GM12874 (cell line): ENCODE data around the gene DNAH8.

Experiments used
- TF ChIP-seq, protein P1 (sequence below): IDR thresholded peaks from 2 replicates; pipeline ENCODE4 v1.5.1; 2011; ENCODE audit warnings: low read depth, mild to moderate bottlenecking, control low read depth, low read length, moderate library complexity; ENCODE audit not compliant: insufficient read depth

The DNAH8 gene

DNA sequence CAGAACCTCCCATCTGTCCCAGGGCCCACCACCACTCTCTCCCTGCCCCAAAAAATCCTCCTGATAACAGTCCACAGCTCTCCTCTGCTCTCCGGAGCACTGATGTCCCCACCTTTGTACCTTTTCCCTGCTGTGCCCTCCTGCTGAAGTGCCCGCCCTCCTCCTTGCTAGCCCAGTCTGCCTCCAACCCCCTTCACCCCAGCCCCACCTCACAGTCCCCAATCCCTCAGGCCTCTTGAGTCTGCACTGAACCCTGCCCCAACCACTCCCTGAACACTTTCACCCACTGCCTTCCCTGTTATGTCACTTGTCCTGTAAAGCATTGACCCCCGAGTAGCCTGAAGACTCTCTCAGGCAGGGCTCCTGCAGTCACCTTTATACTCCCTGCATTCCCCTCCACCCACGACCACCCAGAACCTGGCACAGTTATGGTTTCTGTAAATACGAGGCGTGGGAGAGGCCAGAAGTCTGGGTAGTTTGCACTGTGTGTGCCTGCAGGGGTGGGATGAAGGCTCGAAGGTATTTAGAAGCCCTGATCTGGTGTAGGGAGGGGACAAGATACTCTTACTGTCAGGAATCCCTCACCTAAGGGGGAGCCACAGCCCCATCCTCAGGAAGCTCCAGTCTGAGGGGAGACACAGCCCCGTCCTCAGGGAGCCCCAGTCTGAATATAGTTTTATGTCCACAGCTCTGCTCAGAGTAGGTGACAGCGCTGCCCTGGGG is 338.9 kb downstream of the DNAH8 start:
- TF ChIP-seq, protein P1, sequence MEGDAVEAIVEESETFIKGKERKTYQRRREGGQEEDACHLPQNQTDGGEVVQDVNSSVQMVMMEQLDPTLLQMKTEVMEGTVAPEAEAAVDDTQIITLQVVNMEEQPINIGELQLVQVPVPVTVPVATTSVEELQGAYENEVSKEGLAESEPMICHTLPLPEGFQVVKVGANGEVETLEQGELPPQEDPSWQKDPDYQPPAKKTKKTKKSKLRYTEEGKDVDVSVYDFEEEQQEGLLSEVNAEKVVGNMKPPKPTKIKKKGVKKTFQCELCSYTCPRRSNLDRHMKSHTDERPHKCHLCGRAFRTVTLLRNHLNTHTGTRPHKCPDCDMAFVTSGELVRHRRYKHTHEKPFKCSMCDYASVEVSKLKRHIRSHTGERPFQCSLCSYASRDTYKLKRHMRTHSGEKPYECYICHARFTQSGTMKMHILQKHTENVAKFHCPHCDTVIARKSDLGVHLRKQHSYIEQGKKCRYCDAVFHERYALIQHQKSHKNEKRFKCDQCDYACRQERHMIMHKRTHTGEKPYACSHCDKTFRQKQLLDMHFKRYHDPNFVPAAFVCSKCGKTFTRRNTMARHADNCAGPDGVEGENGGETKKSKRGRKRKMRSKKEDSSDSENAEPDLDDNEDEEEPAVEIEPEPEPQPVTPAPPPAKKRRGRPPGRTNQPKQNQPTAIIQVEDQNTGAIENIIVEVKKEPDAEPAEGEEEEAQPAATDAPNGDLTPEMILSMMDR, result no peak

GRCh38 chr6:39054577-39055142 is 339.5 kb downstream of the DNAH8 start:
- TF ChIP-seq, protein P1, result no peak

DNA sequence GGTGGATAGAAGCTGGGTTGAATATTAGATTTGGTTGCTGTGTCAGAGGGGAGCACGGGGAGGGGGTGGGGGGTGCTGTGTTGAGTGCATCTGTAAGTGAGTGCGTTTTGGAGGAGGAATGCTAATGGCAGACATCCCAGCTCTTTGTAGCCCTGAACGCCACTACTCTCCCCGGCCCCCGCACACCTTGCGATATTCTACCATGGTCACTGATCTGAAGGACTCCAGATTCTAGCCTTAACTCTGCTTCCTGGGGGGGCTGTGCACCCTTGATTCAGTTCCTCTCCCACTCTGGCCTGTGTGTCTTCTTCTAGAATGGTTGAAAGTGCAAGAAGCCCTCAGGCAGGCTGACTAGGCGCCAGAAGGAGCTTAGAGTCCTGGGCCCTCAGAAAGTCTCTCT is 340.6 kb downstream of the DNAH8 start:
- TF ChIP-seq, protein P1, result no peak

GRCh38 chr6:39056191-39056590 is 341.1 kb downstream of the DNAH8 start:
- TF ChIP-seq, protein P1, result no peak

DNA sequence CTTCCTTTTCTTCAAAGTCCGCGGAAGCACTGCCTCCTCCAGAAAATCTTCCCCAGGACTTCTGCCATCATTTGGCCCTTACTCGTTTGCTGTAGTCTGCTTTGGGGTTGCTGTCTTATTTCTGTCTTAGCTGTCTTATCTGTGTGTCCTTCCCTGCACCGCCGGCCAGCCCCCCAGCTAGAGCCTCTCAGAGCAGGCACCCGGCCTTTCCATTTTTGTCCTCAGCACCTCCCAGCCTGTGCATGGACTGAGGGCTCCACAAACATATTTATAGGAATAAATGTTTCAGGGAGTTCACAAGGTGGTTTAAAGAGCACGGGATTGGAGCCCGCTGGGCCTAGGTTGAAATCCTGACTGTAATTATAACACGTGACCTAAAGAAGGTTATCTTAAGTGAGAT is 341.6 kb downstream of the DNAH8 start:
- TF ChIP-seq, protein P1, result no peak

- TF ChIP-seq, protein P1, result no peak
Measured at GRCh38 chr6:39057251-39058155, 342.4 kb downstream of the DNAH8 start.

DNA sequence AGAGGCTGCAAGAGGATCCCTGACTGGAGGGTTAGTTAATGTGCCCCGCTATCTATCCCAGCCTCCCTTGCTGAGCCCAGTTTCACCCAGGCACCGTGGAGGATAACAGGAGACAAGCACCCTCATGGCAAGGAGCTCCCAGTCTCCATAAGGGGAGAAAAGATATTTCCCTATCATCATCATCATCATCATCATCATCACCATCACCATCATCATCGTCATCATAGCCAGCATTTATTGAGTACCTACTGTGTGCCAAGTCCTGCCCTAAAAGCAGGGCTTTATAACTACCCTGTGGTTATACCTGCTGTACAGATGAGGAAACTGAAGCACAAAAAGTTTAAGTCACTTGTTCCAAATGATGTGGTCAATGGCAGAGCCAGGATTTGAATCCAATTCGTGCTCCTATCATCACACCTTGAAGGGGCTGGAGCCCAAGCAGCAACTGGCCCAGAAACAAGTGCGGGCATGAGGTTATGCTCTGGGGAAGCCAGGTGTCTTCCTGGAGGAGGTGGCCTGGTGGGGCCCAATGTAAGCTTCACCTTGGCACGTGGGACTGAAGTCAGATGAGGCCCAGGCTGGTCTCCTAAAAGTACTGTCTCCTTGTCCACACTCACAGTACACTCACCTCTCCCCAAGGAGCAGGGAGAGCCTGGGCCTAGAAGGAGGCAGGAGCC is 343.5 kb downstream of the DNAH8 start:
- TF ChIP-seq, protein P1, result no peak
